ENCODE measurements around the gene KLHL1.
"Not testable (repeated sequence)": the region's sequence is repeated elsewhere in the genome, so short reads cannot be mapped to it uniquely, and the experiment has no call there.

The KLHL1 gene

GRCh38 chr13:70108356-70109105 lies at the start of gene KLHL1:
Gene KLHL1, minus strand, starts transcription at chr13:70108452. Its CDS starts 753 bp downstream, at chr13:70107699.
- DNase-seq: no peak

- DNase-seq: not testable (repeated sequence)
Measured at GRCh38 chr13:70142658-70143057, 34.4 kb upstream of the KLHL1 start.

- no peak for DNase-seq
Measured at GRCh38 chr13:70128098-70128497, 19.8 kb upstream of the KLHL1 start.

DNA sequence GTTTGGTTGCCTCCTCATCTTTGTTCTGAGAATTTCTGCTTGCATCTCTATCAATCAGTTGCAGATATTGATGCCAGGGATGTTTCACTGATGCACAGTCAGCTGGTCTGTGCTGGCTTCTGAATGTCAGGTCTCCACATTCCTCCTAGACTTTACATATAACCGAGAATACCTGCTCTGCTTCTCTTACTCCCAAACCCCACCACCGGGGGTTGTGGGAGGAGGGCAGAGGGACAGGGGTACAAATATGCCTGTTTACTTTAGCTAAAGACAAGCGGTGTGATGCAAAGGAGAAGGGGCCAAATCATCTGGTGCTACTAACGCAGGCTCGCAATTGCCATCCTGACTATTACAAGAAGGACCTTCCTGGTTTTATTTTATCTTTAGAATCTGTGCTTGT lies 17.4 kb upstream of the KLHL1 start:
- no peak for DNase-seq

- DNase-seq: no peak
Measured at GRCh38 chr13:70117338-70117905, 9.2 kb upstream of the KLHL1 start.

DNA sequence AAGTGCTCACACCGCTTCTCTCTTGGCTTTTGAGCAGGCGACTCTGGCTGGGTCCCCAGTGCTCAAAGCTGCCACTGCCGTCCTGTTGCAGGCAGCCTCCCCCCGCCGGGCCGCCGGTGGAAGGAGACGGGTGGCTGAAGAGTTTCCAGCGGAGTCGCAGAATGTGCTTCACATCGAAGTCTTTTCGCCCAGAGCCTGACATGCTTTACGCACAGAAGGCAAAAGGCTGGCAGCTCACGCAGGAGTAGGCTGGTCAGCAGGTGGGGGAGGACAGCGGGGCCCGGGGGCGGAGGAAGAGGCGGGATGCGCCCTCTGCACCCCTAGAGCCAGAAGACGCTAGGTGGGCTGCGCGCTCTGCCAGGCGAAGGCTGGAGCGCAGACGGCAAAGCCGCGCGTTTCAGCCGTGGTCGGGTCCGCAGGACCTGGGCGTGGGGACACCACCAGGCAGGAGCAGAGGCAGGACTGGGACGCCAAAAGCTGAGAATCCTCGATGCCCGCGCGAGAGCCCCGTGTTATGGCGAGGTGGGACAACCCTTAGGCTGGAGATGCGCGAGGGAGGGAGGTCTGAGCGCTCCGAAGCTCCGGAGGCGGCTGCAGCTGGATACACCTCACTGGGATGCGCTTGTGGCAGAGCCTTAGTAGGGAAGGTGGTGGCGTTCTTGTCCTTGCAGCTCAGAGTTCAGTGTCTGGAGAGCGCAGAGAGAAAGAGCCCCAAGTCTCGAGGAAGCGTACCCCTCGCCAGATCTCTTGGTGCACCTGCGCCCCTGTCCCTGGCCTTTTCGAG lies 562 bp downstream of the KLHL1 start, which contains the start of gene ATXN8OS:
Gene ATXN8OS (plus strand): TSS at position 329 of the 784 bp plus-strand sequence.
- DNase-seq: peak; percentile 36

DNA sequence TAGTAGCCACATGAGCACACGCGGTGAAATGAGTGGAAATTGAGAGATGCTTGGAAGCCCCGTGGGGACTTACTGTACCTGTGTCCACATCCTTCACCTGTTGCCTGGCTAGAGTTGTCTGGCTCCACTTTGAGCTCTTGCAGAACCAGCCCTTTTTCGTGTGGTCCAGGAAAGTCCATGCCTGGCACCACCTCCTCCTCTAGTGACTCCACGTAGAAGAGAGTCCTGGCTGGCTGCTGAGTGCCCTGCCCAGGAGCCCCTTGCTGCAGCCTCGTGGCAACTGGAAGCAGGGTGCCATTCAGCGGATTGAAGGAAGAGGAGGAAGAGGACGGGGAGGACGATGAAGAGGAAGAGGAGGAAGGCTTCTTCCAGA lies 1.1 kb downstream of the KLHL1 start:
- peak; percentile 9 for DNase-seq

- no peak for DNase-seq
Measured at GRCh38 chr13:70104481-70104880, 3.8 kb downstream of the KLHL1 start.

DNA sequence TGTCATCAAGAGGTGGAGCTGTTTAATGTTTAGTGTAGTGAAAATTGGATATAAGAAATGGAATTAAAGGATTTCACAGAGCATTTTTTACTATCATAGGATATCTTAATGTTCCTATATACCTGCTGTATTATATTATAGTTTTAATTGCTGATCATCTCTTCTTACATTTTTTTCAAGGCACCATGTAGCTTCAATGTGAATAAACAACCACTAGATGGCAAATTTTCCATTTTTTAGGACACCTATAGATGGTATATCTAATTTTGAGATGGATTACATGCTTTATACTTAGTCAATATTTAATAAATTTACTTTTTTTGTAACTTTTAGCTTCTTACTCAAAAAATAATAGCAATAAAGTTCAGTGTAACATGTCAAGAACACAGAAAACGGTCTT lies 9.6 kb downstream of the KLHL1 start:
- DNase-seq: peak; percentile 44

DNA sequence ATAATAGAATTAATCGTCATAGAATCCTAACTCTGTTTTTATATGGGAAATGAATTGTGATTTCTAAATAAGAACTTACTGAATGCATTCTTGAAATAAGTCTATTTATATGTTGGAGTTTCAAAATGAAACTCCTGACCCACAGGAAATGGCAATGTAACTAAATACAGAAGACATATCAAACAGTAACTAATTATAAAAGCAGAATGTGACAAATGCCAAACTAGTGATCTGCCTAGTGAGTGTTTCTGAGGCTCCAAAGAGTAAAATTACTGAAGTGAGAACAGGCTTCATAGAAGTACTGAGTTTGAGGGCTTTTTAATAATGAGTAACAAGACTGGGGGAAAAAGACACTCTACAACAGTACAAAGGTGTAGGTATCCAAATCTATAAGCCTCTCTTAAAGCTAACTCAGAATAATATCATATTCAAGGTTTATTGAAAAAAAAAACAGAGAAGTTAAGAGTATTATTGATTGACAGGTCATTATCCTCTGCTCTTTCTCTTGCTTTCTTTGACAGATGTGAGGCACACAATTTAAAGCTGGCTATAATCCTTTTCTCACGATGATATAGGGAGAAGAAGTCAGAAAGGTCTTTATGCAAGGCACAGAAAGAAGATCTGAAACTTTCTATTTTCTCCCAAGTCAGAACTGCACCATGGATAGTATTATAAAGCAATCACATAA lies 18.1 kb downstream of the KLHL1 start:
- no peak for DNase-seq

GRCh38 chr13:70088926-70089325 lies 19.3 kb downstream of the KLHL1 start:
- no peak for DNase-seq

- DNase-seq: no peak
Measured at GRCh38 chr13:70087247-70087646, 21.0 kb downstream of the KLHL1 start.

GRCh38 chr13:70080012-70080411 lies 28.2 kb downstream of the KLHL1 start:
- no peak for DNase-seq

GRCh38 chr13:70054572-70054971 lies 53.7 kb downstream of the KLHL1 start:
- no peak for DNase-seq

DNA sequence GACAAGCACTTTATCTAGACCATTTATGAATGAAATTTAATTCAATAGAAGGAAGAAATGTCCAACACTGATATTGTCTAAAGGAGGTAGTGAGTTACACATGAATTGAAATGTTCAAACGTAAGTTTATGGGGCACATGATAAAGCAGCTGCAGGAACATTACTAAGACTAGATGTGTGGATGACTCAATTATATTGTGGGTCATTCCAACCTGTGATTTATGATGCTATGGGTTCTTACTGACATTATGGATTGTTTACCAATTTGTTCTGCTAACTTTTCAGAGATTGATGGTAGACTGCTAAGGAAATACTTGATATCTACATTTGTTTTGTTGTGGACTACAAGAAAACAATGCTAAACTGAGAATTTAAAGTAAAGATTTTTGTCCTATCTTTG lies 56.7 kb downstream of the KLHL1 start:
- DNase-seq: no peak

DNA sequence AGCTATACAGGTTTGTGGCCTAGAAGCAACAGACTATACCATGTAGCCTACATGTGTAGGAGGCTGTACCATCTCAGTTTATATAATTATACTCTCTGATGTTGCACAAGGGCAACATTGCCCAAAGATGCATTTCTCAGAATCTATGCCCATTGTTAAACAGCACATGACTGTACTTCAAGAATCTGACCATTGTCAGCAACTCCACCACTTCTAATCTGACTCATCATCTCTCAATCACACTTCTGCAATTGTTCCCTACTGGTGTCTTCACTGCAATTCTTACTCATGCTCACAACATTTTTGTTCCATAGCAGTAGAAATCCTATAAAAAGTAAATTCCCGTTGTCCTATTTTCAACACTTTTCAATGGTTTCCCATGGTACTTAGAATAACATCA lies 64.6 kb downstream of the KLHL1 start:
- peak; percentile 3 for DNase-seq

DNA sequence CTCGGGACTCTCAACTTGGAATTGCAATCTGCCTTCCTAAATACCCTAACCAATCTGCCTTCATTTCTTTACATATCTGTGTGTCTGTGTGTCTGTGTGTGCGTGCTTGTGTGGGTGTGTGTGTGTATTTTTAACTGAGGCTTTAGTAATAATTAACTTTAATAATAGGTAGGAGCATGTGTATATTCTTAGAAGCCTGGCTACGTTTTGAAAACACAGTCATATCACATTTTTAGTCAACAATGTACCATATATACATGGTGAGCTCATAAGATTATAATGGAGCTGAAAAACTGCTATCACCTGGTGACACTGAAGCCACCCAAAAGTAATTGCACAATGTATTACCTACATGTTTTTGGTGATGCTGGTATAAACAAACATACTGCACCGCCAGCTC lies 66.1 kb downstream of the KLHL1 start:
- DNase-seq: no peak

DNA sequence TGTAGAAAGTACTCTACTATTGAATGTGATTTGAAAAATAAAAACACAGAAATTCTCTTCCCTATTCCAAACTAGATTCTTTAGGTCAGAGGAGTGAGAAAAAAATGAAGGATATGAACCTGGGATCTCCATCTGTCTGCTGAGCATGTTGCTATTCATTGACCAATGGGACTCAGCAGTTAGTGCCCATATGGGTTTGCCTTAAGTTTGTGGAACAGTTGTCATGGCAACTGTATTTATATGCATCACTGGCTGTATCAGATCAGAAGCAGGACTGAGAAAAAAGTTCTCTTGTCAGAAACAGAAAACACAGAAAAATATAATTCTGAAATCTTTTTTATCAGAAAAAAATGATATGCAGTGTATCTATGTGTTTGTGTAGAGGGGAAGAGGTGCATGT lies 74.0 kb downstream of the KLHL1 start:
- peak; percentile 1 for DNase-seq

DNA sequence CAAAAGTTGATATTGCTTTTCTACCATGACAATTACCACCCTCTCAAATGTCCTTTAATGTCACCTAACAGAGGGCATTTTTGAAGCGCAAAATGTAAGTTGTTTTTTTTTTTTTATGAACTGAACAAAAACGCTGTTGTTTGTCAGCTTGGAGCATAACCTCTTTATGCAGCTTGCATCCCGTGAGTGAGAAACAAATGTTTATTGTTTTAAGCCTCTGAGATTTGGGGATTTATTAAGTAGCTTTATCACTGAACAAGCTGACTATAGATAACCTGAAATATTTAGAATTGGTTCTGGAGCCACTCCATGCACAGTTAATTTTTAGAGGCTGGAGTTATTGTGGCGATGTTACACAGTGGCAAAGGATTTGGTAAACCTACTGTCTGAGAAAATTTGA lies 80.7 kb downstream of the KLHL1 start:
- no peak for DNase-seq

- no peak for DNase-seq
Measured at GRCh38 chr13:70023516-70023915, 84.7 kb downstream of the KLHL1 start.

- no peak for DNase-seq
Measured at GRCh38 chr13:70022646-70023045, 85.6 kb downstream of the KLHL1 start.

GRCh38 chr13:70016116-70016515 lies 92.1 kb downstream of the KLHL1 start:
- no peak for DNase-seq

DNA sequence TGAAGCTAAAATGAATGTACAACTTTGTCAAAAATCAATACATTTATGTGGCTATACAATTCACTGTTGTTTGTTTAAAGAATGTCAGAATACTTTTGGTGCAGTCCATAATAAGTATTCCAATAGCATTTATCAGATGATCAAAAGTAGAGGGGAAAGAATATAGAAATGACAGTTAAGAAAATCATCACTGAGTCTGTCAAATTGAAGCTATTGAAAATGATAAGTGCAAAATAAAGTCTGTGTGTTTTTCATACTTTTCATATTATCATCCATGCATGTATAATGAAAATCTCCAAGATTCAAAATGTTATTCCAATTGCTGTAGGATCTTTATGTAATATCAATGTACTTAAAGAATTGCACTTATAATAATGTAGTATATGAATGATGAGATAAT lies 93.9 kb downstream of the KLHL1 start:
- DNase-seq: no peak
